Measurements from ENCODE around the gene XXYLT1. TPM values are rescaled to one million over a fixed set of nuclear protein-coding genes. Genes with fewer than 3 reads are reported as not detected.
"Not testable (repeated sequence)": the region's sequence is repeated elsewhere in the genome, so short reads cannot be mapped to it uniquely, and the experiment has no call there.

XXYLT1 gene
- total RNA-seq, 4 donors from 2014 or later: 14.1 to 23.7 (median 15.4) TPM

- Histone ChIP-seq H3K27ac (no peak overlapping the region), H3K9me3 (no peaks in the 10 kb centered on the region), H3K36me3 (no peaks in the 10 kb centered on the region), H3K4me3 (no peak overlapping the region), H3K4me1 (peaks cover 6 to 25% (median 9%) of the 10 kb centered on the region in 3 donors), H3K27me3 (no peaks in the 10 kb centered on the region)
- 76 to 77% methylated on average over 4 to 8 of the region's 10 CpGs for WGBS, 2 donors
- intact Hi-C loops (cut with DNase I): loop anchor here (5.0 kb wide), 2 partner anchors 148 to 422 kb away; partner anchors contain the start of gene FAM43A
- TF ChIP-seq POLR2A (IDR thresholded peaks at IDR 0.05): no peak
- TF ChIP-seq CTCF (IDR thresholded peaks at IDR 0.05): no peak
- DNase-seq: no peak
Measured at GRCh38 chr3:195109098-195109657, 161.8 kb downstream of the XXYLT1 start.

- no peaks in the 10 kb centered on the region for H3K36me3 ChIP-seq
- H3K4me3 ChIP-seq: no peak overlapping the region
- H3K4me1 ChIP-seq: peaks cover 9 to 23% (median 11%) of the 10 kb centered on the region in 3 donors
- no peaks in the 10 kb centered on the region for H3K27me3 ChIP-seq
- TF ChIP-seq CTCF (IDR thresholded peaks at IDR 0.05) (no peak), POLR2A (IDR thresholded peaks at IDR 0.05) (no peak)
- no peak overlapping the region for H3K27ac ChIP-seq
- H3K9me3 ChIP-seq: no peaks in the 10 kb centered on the region
- DNase-seq: no peak
- intact Hi-C loops (cut with DNase I): loop anchor here (5.0 kb wide), 2 partner anchors 150 to 420 kb away; partner anchors contain the start of gene FAM43A
- WGBS, 2 donors: 82 to 84% methylated on average over 6 to 8 of the region's 8 CpGs
Measured at GRCh38 chr3:195107593-195107992, 163.4 kb downstream of the XXYLT1 start.

GRCh38 chr3:195107031-195107430 is 163.9 kb downstream of the XXYLT1 start:
- not testable (repeated sequence) for H3K36me3 ChIP-seq, H3K4me3 ChIP-seq, H3K9me3 ChIP-seq, H3K27me3 ChIP-seq, DNase-seq
- intact Hi-C loops (cut with DNase I): loop anchor here (5.0 kb wide), 2 partner anchors 150 to 420 kb away; partner anchors contain the start of gene FAM43A
- Histone ChIP-seq H3K27ac (peak overlapping the region in 2 of 4 donors; percentile 20 to 29), H3K4me1 (peaks cover 9 to 28% (median 13%) of the 10 kb centered on the region in 3 donors)
- 83 to 84% methylated on average over 16 to 17 of the region's 17 CpGs for WGBS, 2 donors

GRCh38 chr3:195106418-195106906 is 164.5 kb downstream of the XXYLT1 start:
- intact Hi-C loops (cut with DNase I): loop anchor here (5.0 kb wide), 2 partner anchors 151 to 419 kb away; partner anchors contain the start of gene FAM43A
- TF ChIP-seq CTCF (IDR thresholded peaks at IDR 0.05) (peak; percentile 98 to 100 (median 99)), POLR2A (IDR thresholded peaks at IDR 0.05) (peak in 1 of 4 donors; percentile 9)
- Histone ChIP-seq H3K4me3 (peak overlapping the region in 2 of 4 donors; percentile 25 to 54), H3K27ac (peak overlapping the region in 3 of 4 donors; percentile 16 to 42 (median 29)), H3K36me3 (no peaks in the 10 kb centered on the region), H3K4me1 (peaks cover 9 to 30% (median 13%) of the 10 kb centered on the region in 3 donors), H3K27me3 (no peaks in the 10 kb centered on the region), H3K9me3 (no peaks in the 10 kb centered on the region)
- no peak for DNase-seq
- WGBS, 2 donors: 0 to 50% methylated on average over 1 to 2 of the region's 29 CpGs

- no peak for DNase-seq
- no peaks in the 10 kb centered on the region for H3K36me3 ChIP-seq
- H3K27ac ChIP-seq: peak overlapping the region in 3 of 4 donors; percentile 16 to 42 (median 29)
- 78 to 79% methylated on average over 12 of the region's 12 CpGs for WGBS, 2 donors
- H3K4me1 ChIP-seq: peaks cover 10 to 30% (median 14%) of the 10 kb centered on the region in 3 donors
- H3K9me3 ChIP-seq: no peaks in the 10 kb centered on the region
- no peak for TF ChIP-seq POLR2A (IDR thresholded peaks at IDR 0.05)
- TF ChIP-seq CTCF (IDR thresholded peaks at IDR 0.05): no peak
- H3K27me3 ChIP-seq: no peaks in the 10 kb centered on the region
- H3K4me3 ChIP-seq: peak overlapping the region in 2 of 4 donors; percentile 25 to 54
- intact Hi-C loops (cut with DNase I): loop anchor here (5.0 kb wide), 2 partner anchors 151 to 419 kb away; partner anchors contain the start of gene FAM43A
Measured at GRCh38 chr3:195105841-195106417, 165.0 kb downstream of the XXYLT1 start.
